HG03097 (cell line): ENCODE data around the gene FANCI.
A peak's percentile ranks its signal among the peaks of the same experiment; 100 is the strongest.

Experiments
- ATAC-seq: cut with Tn5 transposase; IDR thresholded peaks from one replicate; pipeline ENCODE4 v1.9.1; 2021; ENCODE audit not compliant: unreplicated experiment, low FRiP score

Gene FANCI

GRCh38 chr15:89243691-89244573 lies at the start of gene FANCI:
FANCI (plus strand) TSS chr15:89243979; CDS start chr15:89247648, 3,669 bp downstream.
- ATAC-seq = peak; percentile 92

GRCh38 chr15:89194608-89195007 lies 49.2 kb upstream of the FANCI start:
- no peak for ATAC-seq

GRCh38 chr15:89195836-89196235 lies 47.9 kb upstream of the FANCI start:
- no peak for ATAC-seq

- ATAC-seq = no peak
Observed at GRCh38 chr15:89196241-89196640, 47.5 kb upstream of the FANCI start.

GRCh38 chr15:89196994-89197393 lies 46.8 kb upstream of the FANCI start:
- ATAC-seq = no peak

GRCh38 chr15:89197503-89197971 lies 46.2 kb upstream of the FANCI start:
- ATAC-seq = no peak

- no peak for ATAC-seq
Observed at GRCh38 chr15:89198196-89198595, 45.6 kb upstream of the FANCI start.

GRCh38 chr15:89198934-89199333 lies 44.8 kb upstream of the FANCI start:
- no peak for ATAC-seq

- no peak for ATAC-seq
Observed at GRCh38 chr15:89199746-89200145, 44.0 kb upstream of the FANCI start.

- no peak for ATAC-seq
Observed at GRCh38 chr15:89200182-89200581, 43.6 kb upstream of the FANCI start.

- no peak for ATAC-seq
Observed at GRCh38 chr15:89201465-89202005, 42.2 kb upstream of the FANCI start.

GRCh38 chr15:89203705-89204273 lies 40.0 kb upstream of the FANCI start:
- ATAC-seq = no peak

- no peak for ATAC-seq
Observed at GRCh38 chr15:89205991-89206585, 37.7 kb upstream of the FANCI start.

GRCh38 chr15:89206908-89207331 lies 36.9 kb upstream of the FANCI start:
- no peak for ATAC-seq

- ATAC-seq = no peak
Observed at GRCh38 chr15:89208256-89208655, 35.5 kb upstream of the FANCI start.

- no peak for ATAC-seq
Observed at GRCh38 chr15:89209057-89209456, 34.7 kb upstream of the FANCI start.

- no peak for ATAC-seq
Observed at GRCh38 chr15:89211678-89212170, 32.1 kb upstream of the FANCI start.

- no peak for ATAC-seq
Observed at GRCh38 chr15:89215627-89216026, 28.2 kb upstream of the FANCI start.

- no peak for ATAC-seq
Observed at GRCh38 chr15:89217031-89217430, 26.7 kb upstream of the FANCI start.

GRCh38 chr15:89217686-89218376 lies 25.9 kb upstream of the FANCI start:
- no peak for ATAC-seq
